H9 (cell line): ENCODE results near the gene BORCS6. TPM values are rescaled to one million over a fixed set of nuclear protein-coding genes. Genes with fewer than 3 reads are reported as not detected.

Source experiments
- DNase-seq: peaks from one replicate; pipeline ENCODE4 v3.0.0-alpha.2; 2017
- H2AFZ ChIP-seq: one replicate; pipeline ENCODE4 v1.6.1; 2013; ENCODE audit warnings: mild to moderate bottlenecking, low read length, control low read depth, moderate library complexity
- H2AK5ac ChIP-seq: 2 replicates; pipeline ENCODE4 v1.6.1; 2013; ENCODE audit warnings: low read length, control low read depth, mixed read lengths; ENCODE audit not compliant: insufficient read length
- H2BK120ac ChIP-seq: one replicate; pipeline ENCODE4 v1.6.1; 2013; ENCODE audit warnings: low read depth, mild to moderate bottlenecking, low read length, control low read depth, inconsistent platforms; ENCODE audit not compliant: poor library complexity, severe bottlenecking
- H2BK12ac ChIP-seq: 2 replicates; pipeline ENCODE4 v1.6.1; 2013; ENCODE audit warnings: low read length, control low read depth, mixed read lengths, low read depth; ENCODE audit not compliant: insufficient read length
- H2BK15ac ChIP-seq: 2 replicates; pipeline ENCODE4 v1.6.1; 2013; ENCODE audit warnings: low read depth, low read length, control low read depth
- H2BK20ac ChIP-seq: one replicate; pipeline ENCODE4 v1.6.1; 2013; ENCODE audit warnings: low read depth, mild to moderate bottlenecking, low read length, control low read depth, inconsistent platforms; ENCODE audit not compliant: poor library complexity, severe bottlenecking
- H2BK5ac ChIP-seq: 2 replicates; pipeline ENCODE4 v1.6.1; 2013; ENCODE audit warnings: low read length, control low read depth, mixed read lengths; ENCODE audit not compliant: insufficient read length
- H3K14ac ChIP-seq: 2 replicates; pipeline ENCODE4 v1.6.1; 2013; ENCODE audit warnings: low read length, control low read depth; ENCODE audit not compliant: insufficient read depth
- H3K18ac ChIP-seq: 2 replicates; pipeline ENCODE4 v1.6.1; 2013; ENCODE audit warnings: low read depth, mild to moderate bottlenecking, mixed read lengths, low read length, control low read depth; ENCODE audit not compliant: insufficient read length
- H3K23ac ChIP-seq: 2 replicates; pipeline ENCODE4 v1.6.1; 2013; ENCODE audit warnings: low read length, control low read depth, mixed read lengths, low read depth; ENCODE audit not compliant: insufficient read length
- H3K23me2 ChIP-seq: 2 replicates; pipeline ENCODE4 v1.6.1; 2013; ENCODE audit warnings: low read depth, mild to moderate bottlenecking, mixed read lengths, low read length, control low read depth; ENCODE audit not compliant: insufficient read length, poor library complexity, severe bottlenecking
- H3K27ac ChIP-seq: 2 replicates; pipeline ENCODE4 v1.5.1; 2013; ENCODE audit warnings: low read length, control low read depth, mixed read lengths, low read depth; ENCODE audit not compliant: insufficient read length
- H3K27me3 ChIP-seq: 2 replicates; pipeline ENCODE4 v1.6.1; 2013; ENCODE audit warnings: low read length, control low read depth, inconsistent platforms; ENCODE audit not compliant: insufficient read depth
- H3K4ac ChIP-seq: 2 replicates; pipeline ENCODE4 v1.6.1; 2013; ENCODE audit warnings: low read depth, mild to moderate bottlenecking, control low read depth, inconsistent platforms, low read length, moderate library complexity
- H3K4me1 ChIP-seq: 2 replicates; pipeline ENCODE4 v1.6.1; 2013; ENCODE audit warnings: low read length, control low read depth, inconsistent platforms; ENCODE audit not compliant: insufficient read depth
- H3K4me2 ChIP-seq: 2 replicates; pipeline ENCODE4 v1.6.1; 2013; ENCODE audit warnings: low read length, control low read depth, mixed read lengths; ENCODE audit not compliant: insufficient read length, insufficient read depth
- H3K56ac ChIP-seq: 2 replicates; pipeline ENCODE4 v1.6.1; 2013; ENCODE audit warnings: low read depth, mild to moderate bottlenecking, mixed read lengths, low read length, control low read depth; ENCODE audit not compliant: insufficient read length
- H3K79me1 ChIP-seq: 2 replicates; pipeline ENCODE4 v1.6.1; 2013; ENCODE audit warnings: low read depth, mild to moderate bottlenecking, moderate library complexity, low read length, control low read depth, inconsistent platforms; ENCODE audit not compliant: insufficient read depth, poor library complexity, severe bottlenecking
- H3K79me2 ChIP-seq: 2 replicates; pipeline ENCODE4 v1.6.1; 2013; ENCODE audit warnings: low read length, control low read depth, inconsistent platforms; ENCODE audit not compliant: insufficient read depth
- H3K9ac ChIP-seq: 2 replicates; pipeline ENCODE4 v1.6.1; 2013; ENCODE audit warnings: low read length, control low read depth, mixed read lengths; ENCODE audit not compliant: insufficient read length; ENCODE audit errors: extremely low read depth
- H3K9me3 ChIP-seq: one replicate; pipeline ENCODE4 v1.6.1; 2013; ENCODE audit warnings: low read depth, low read length, inconsistent platforms; ENCODE audit not compliant: control insufficient read depth
- H3T11ph ChIP-seq: one replicate; pipeline ENCODE4 v1.6.1; 2013; ENCODE audit warnings: mild to moderate bottlenecking, low read length, control low read depth, inconsistent platforms
- H4K20me1 ChIP-seq: one replicate; pipeline ENCODE4 v1.6.1; 2013; ENCODE audit not compliant: control insufficient read depth, insufficient read length, insufficient read depth
- H4K5ac ChIP-seq: 2 replicates; pipeline ENCODE4 v1.6.1; 2013; ENCODE audit warnings: low read depth, mild to moderate bottlenecking, mixed read lengths, low read length, control low read depth; ENCODE audit not compliant: insufficient read length
- H4K8ac ChIP-seq: replicated peaks from 2 replicates; pipeline ENCODE4 v1.6.1; 2013; ENCODE audit warnings: low read length, control low read depth, mixed read lengths, low read depth; ENCODE audit not compliant: insufficient read length
- H4K91ac ChIP-seq: 2 replicates; pipeline ENCODE4 v1.6.1; 2013; ENCODE audit warnings: low read depth, mild to moderate bottlenecking, moderate library complexity, mixed read lengths, low read length, control low read depth; ENCODE audit not compliant: insufficient read length
- H3K27ac Mint-ChIP-seq, 3 experiments: 2 replicates in 2 of 3; 3 replicates in 1 of 3; pipeline ENCODE4 v1.8.0; 2020 to 2021; ENCODE audit warnings: mixed read lengths in 3 of 3, mild to moderate bottlenecking in 1 of 3, moderate library complexity in 1 of 3
- H3K27me3 Mint-ChIP-seq: 2 replicates; pipeline ENCODE4 v1.8.0; 2021; ENCODE audit warnings: low read depth, mild to moderate bottlenecking, moderate library complexity, mixed read lengths
- H3K36me3 Mint-ChIP-seq, 3 experiments: 2 replicates in 2 of 3; 3 replicates in 1 of 3; pipeline ENCODE4 v1.8.0; 2020 to 2021; ENCODE audit warnings: low read depth in 3 of 3, mixed read lengths in 3 of 3; ENCODE audit not compliant: insufficient read depth in 1 of 3
- H3K4me1 Mint-ChIP-seq, 2 experiments: 2 replicates each; pipeline ENCODE4 v1.8.0; 2020; ENCODE audit warnings: mixed read lengths in 2 of 2
- H3K4me3 Mint-ChIP-seq, 2 experiments: 2 replicates in 1 of 2; 3 replicates in 1 of 2; pipeline ENCODE4 v1.8.0; 2020 to 2021; ENCODE audit warnings: mild to moderate bottlenecking in 2 of 2, mixed read lengths in 2 of 2, moderate library complexity in 1 of 2
- H3K9me3 Mint-ChIP-seq, 2 experiments: 2 replicates in 1 of 2; 3 replicates in 1 of 2; pipeline ENCODE4 v1.8.0; 2020; ENCODE audit warnings: mild to moderate bottlenecking in 2 of 2, mixed read lengths in 2 of 2, moderate library complexity in 1 of 2
- CTCF ChIP-seq: fragments of 200-600 bp; sonication (generic); conservative IDR thresholded peaks from 3 replicates; pipeline ENCODE4 v1.8.0; 2021; ENCODE audit warnings: antibody characterized with exemption, mild to moderate bottlenecking
- WGBS: extraction: QIAGEN DNeasy Blood & Tissue Kit; methylation state at CpG from one replicate; pipeline ENCODE4 v1.1.7; 2013; ENCODE audit warnings: missing lambda C conversion rate, low lambda C conversion rate, mixed read lengths; ENCODE audit not compliant: insufficient read length; ENCODE audit errors: extremely low coverage; 5-methylcytosine and 5-hydroxymethylcytosine counted together
- total RNA-seq: library from RNA; stranded (reverse); gene quantifications from 2 replicates; pipeline ENCODE4 v1.2.1, GENCODE V29; 2021

BORCS6 gene
- total RNA-seq, 1 experiment from 2014 or later: 3.1 TPM

GRCh38 chr17:8153031-8153451, 36.9 kb downstream of the BORCS6 start:
- Mint-ChIP-seq H3K36me3 (peaks cover 11 to 20% (median 17%) of the 10 kb centered on the region in 3 experiments; a peak in 6 of 7 replicates), H3K4me3 (peak overlapping the region; percentile 14 to 97; a peak in 3 of 5 replicates), H3K9me3 (no peaks in the 10 kb centered on the region), H3K4me1 (peaks cover 21 to 25% of the 10 kb centered on the region in 2 experiments), H3K27me3 (peaks cover 3% of the 10 kb centered on the region), H3K27ac (peak overlapping the region; percentile 3 to 98 (median 95); a peak in 5 of 7 replicates)
- Histone ChIP-seq H3K27me3 (no peaks in the 10 kb centered on the region), H3K14ac (no peak overlapping the region), H3K9ac (no peak overlapping the region), H2BK12ac (peak overlapping the region; percentile 83), H3K9me3 (no peaks in the 10 kb centered on the region), H4K91ac (no peak overlapping the region), H2BK15ac (no peak overlapping the region), H2AK5ac (no peak overlapping the region), H2BK20ac (no peak overlapping the region), H3K4ac (no peak overlapping the region), H4K5ac (no peak overlapping the region), H2BK5ac (no peak overlapping the region), H4K20me1 (no peaks in the 10 kb centered on the region), H3K23me2 (peaks cover 21% of the 10 kb centered on the region), H2BK120ac (no peak overlapping the region), H3K4me2 (peak overlapping the region; percentile 23), H3T11ph (no peak overlapping the region), H3K4me1 (peaks cover 5% of the 10 kb centered on the region), H3K79me1 (peaks cover 2% of the 10 kb centered on the region), H3K18ac (peak overlapping the region; percentile 14), H3K27ac (no peak overlapping the region), H3K79me2 (no peaks in the 10 kb centered on the region), H3K23ac (no peak overlapping the region), H3K56ac (no peak overlapping the region), H2AFZ (no peak overlapping the region), H4K8ac (no peak overlapping the region)
- no CpG with 5 or more reads among the region's 7 CpGs for WGBS
- TF ChIP-seq CTCF: no peak
- peak; percentile 43 for DNase-seq
